GM21619 (cell line): ENCODE measurements around the gene C15orf62.

Experiments
- ATAC-seq: cut with Tn5 transposase; IDR thresholded peaks from one replicate; pipeline ENCODE4 v1.9.1; 2021; ENCODE audit not compliant: unreplicated experiment

C15orf62 gene

GRCh38 chr15:40769274-40770146 is at the start of gene C15orf62:
Gene C15orf62, plus strand, starts transcription at chr15:40769980. Its CDS starts 516 bp downstream, at chr15:40770496.
- peak; percentile 39 for ATAC-seq

DNA sequence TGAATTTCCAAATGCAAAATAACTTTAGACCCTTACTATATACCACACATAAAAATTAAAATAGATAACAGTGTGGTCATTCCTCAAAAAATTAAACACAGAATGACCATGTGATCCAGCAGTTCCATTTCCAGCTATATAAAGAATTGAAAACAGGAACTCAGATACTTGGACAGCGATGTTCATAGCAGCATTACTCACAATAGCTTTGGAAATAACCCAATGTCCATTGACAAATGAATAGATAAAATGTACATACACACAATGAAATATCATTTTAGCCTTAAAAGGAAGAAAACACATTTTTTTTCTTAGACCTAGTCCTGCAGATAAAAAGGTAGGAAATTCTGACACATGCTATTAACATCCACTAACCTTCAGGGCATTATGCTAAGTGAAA is 48.1 kb upstream of the C15orf62 start:
- ATAC-seq: no peak

GRCh38 chr15:40722354-40722753 is 47.4 kb upstream of the C15orf62 start:
- ATAC-seq: no peak

DNA sequence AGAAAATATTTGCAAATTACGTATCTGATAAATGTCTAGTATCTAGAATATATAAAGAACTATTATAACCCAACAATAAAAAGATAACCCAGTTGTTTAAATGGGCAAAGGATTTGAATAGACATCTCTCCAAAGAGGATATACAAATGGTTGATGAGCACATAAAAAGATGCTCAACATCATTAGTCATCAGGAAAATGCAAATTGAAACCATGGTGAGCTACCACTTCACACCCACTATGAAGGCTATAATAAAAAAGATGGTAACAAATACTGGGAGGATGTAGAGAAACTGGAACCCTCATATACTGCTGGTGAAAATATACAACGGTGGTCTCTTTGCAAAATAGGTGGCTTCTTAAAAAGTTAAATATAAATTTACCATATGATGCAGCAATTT is 46.8 kb upstream of the C15orf62 start:
- ATAC-seq: no peak

GRCh38 chr15:40723919-40724318 is 45.9 kb upstream of the C15orf62 start:
- no peak for ATAC-seq

DNA sequence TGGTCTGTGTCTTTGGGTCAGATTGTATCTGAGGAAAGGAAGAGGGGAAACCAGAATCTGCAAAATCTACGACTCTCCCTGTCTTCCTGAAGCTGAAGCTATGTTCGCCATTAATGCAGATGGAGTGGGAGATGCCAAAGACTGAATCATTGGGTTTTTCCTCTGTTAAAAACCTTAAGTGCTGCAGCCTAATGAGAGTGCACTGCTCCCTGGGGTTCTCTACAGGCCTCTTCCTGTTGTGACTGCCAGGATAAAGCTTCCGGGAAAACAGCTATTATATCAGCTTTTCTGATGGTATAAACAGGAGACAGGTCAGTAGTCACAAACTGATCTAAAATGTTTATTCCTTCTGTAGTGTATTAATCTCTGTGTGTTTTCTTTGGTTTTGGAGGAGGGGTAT is 38.7 kb upstream of the C15orf62 start:
- no peak for ATAC-seq

- ATAC-seq: no peak
These were observed 33.2 kb upstream of the C15orf62 start for GRCh38 chr15:40736575-40736974.

- ATAC-seq: no peak
These were observed 32.7 kb upstream of the C15orf62 start for GRCh38 chr15:40737048-40737447.

DNA sequence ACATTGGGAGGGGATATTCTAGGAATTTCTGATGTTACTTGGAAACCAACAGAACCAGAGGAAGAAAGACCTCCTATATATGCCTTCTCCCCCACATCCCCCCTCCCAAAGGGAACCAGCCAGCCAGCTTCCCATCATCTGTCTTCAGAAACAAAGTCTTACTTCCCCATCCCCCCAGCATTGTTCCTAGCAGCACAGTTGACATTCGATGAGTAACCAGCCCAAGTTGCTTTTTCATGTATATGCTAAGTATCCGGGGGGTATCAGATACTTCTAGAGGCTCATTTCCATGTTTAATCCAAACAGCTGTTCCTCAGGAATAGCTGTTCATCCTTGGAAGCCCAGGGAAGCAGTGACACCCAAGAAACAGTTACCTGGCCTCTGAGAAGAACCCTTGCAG is 30.7 kb upstream of the C15orf62 start:
- ATAC-seq: no peak

GRCh38 chr15:40739854-40740253 is 29.9 kb upstream of the C15orf62 start:
- no peak for ATAC-seq

GRCh38 chr15:40743485-40743901 is 26.3 kb upstream of the C15orf62 start:
- ATAC-seq: no peak

- no peak for ATAC-seq
These were observed 25.6 kb upstream of the C15orf62 start for GRCh38 chr15:40743921-40744814.

GRCh38 chr15:40744815-40745152 is 25.0 kb upstream of the C15orf62 start:
- ATAC-seq: no peak

GRCh38 chr15:40746916-40747418 is 22.8 kb upstream of the C15orf62 start:
- no peak for ATAC-seq

DNA sequence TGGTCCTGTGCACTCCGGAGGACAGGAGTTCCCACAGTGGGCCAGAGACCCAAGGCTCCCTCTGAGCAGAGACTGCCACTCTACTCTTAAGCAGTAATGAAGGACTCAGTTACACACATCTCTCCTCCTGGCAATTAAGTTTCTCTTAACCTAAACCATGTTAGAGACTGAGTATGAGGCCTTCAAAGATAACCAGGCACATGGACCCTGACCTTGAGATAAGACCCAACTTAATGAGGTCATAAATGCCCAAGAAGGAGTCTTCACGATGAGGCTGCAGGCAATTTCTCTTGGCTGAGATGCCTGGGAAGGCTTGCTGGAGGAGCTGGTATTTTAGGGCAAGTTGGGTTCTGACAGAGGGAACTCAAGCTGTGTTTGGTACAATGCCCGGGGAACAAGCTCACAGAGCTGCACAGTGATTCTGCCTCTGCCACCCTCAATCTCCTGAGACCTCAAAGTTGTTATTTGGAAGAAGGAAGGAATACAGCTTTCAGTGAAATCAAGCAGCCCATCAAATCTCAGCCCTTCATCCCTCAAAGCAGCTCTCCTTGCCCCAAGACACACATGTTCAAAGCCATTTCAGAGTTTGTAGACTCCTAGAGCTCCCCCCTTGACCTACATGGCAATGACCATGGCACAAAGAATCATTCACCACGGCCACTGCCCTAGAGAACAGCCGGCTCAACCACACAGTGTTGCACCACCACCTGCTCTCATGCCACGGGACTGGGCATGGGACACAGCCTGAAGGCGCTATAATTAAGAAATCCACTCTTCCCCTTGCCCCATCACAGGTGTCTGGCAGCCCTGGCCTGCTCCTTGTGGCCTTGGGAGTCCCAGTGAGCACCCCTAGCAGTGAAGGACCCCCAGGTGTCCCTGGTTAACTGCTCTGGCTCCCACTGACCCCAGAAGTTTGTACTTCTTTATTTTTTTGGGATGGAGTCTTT is 21.8 kb upstream of the C15orf62 start:
- no peak for ATAC-seq

- no peak for ATAC-seq
These were observed 20.6 kb upstream of the C15orf62 start for GRCh38 chr15:40749151-40749630.

- no peak for ATAC-seq
These were observed 18.9 kb upstream of the C15orf62 start for GRCh38 chr15:40750885-40751284.

GRCh38 chr15:40751745-40752144 is 18.0 kb upstream of the C15orf62 start:
- ATAC-seq: no peak

DNA sequence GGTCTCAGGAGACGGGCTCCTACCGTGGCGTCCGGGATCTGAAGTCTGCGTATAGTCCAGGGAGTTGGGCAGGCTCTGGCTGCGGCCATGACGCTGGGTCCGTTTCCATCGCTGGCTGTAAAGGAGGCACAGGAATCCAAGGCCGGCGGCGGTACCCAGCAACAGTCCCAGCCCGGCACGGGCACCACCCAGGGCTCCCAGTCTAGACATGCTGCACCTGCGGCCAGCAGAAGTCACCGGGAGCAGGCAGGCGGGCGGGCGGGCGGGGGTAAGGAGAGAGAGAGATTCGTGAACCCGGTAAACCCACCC is 15.3 kb upstream of the C15orf62 start:
- no peak for ATAC-seq

DNA sequence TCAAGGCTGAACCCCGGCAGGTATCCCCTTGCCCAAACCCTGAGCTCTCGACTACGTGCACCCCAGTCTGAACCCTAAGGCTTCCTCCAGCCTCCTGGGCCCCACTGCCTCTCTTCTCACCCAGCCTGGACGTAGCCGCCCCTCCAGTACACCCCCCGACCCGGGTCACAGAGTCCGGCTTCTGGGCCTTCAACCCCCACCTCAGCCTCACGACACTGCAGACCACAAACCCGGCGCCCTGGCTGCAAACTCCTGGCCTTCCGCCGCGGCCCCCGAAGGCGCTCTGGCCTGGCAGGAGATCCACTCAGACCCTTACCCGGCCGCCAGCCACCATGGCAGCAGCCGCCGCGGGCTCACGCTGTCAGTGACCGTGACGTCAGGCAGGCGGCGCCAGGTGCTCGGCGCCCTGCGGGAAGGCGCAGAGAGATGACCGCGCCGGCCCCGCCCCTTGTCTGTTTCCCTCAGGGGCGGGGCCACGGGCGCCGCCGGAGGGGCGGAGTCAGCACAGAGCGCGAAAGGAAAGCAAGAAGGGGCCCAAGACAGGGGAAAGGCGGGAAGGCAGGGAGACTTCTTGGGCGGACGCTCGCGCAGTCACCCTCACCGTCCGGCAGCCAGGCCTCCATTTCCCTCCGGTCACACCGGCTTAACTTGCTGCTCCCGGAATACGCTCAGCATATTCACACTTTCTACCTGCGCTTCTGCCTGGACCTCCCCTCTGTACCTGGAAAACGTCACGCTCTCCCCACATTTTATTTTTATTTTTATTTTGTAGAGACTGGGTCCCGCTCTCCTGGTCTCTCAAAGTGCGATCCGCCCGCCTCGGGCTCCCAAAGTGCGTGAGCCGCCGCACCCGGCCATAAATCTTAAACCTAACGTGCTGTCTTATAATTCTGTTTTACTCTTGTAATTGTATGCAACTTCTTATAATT is 14.6 kb upstream of the C15orf62 start, which contains the start of gene RMDN3:
Gene RMDN3, minus strand, starts transcription at position 372 of the 929 bp plus-strand sequence. CDS start 471 bp downstream, outside the sequence.
- peak; percentile 77 for ATAC-seq
